Hepatocyte (in vitro differentiated cells): ENCODE measurements around the gene CHID1.

ENCODE experiments used
- CTCF ChIP-seq: fragments of 200-600 bp; sonication (generic); IDR thresholded peaks from 2 replicates; pipeline ENCODE4 v1.5.1; 2016; ENCODE audit warnings: antibody characterized with exemption, mild to moderate bottlenecking; ENCODE audit not compliant: poor library complexity
- EZH2 ChIP-seq: fragments of 200-600 bp; sonication (generic); IDR thresholded peaks from 2 replicates; pipeline ENCODE4 v1.6.1; 2016; ENCODE audit warnings: antibody characterized with exemption, mild to moderate bottlenecking, borderline replicate concordance

DNA sequence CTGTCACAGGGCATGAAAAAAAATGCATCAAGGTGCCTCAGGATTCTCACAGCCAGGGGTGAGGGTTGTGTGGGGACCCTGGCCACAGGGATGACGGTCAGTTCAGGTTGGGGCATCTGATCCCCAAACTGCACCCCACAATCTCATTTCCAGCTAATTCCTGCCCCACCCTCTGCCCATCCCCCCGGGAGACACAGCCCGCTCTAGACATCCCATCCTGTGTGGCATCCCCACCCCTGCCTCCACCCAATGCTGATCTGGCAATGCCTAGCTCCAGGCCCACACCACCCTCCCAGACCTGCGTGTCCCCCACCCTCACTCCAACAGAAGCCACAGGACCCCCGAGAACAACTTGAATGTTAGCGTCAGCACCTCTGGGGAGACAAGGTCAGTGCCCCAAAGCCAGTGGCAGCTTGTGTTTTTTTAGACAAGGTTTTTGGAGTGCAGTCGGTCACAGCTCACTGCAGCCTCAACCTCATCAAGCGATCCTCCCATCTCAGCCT, 42.7 kb downstream of the CHID1 start:
- TF ChIP-seq EZH2 (no peak), CTCF (no peak)
